ENCODE data around the gene RPLP2.

The RPLP2 gene

DNA sequence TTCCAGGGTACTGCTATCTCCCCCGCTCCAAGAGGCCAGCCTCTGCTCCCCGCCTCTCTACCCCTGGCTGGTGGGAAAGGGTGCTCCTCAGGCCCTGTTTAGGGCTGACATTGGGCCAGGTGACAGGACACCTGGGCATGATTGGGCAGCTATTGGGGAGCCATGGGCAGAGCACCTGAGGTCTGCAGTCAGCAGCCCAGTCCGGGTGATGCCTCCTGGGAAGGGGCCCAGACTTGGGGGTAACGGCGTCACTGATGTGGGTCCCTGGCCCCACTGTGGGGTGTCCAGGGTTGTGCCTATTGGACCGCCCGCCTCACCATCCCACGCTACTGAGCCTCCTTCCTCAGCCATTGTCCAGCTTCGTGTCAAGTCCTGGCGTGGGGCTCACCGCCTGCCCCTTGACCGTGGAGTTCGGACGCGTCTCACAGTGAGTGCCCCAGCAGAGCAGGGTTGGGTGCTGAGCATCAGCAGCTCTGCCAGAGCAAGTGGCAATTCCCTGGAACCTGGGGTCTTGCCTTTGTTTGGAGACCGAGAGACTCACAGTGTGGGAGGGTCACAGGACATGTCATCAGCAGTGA, 29.7 kb upstream of the RPLP2 start:
- Mint-ChIP-seq H3K9me3 (no peaks in the 10 kb centered on the region), H3K4me3 (no peak overlapping the region), H3K27ac (no peak overlapping the region), H3K27me3 (no peaks in the 10 kb centered on the region), H3K4me1 (peaks cover 8% of the 10 kb centered on the region), H3K36me3 (no peaks in the 10 kb centered on the region)
- no peak for ATAC-seq (ENCODE audit: low read depth)
- peak in 1 of 2 donors; percentile 9 for DNase-seq (ENCODE audit: low spot score in 2 of 2)

DNA sequence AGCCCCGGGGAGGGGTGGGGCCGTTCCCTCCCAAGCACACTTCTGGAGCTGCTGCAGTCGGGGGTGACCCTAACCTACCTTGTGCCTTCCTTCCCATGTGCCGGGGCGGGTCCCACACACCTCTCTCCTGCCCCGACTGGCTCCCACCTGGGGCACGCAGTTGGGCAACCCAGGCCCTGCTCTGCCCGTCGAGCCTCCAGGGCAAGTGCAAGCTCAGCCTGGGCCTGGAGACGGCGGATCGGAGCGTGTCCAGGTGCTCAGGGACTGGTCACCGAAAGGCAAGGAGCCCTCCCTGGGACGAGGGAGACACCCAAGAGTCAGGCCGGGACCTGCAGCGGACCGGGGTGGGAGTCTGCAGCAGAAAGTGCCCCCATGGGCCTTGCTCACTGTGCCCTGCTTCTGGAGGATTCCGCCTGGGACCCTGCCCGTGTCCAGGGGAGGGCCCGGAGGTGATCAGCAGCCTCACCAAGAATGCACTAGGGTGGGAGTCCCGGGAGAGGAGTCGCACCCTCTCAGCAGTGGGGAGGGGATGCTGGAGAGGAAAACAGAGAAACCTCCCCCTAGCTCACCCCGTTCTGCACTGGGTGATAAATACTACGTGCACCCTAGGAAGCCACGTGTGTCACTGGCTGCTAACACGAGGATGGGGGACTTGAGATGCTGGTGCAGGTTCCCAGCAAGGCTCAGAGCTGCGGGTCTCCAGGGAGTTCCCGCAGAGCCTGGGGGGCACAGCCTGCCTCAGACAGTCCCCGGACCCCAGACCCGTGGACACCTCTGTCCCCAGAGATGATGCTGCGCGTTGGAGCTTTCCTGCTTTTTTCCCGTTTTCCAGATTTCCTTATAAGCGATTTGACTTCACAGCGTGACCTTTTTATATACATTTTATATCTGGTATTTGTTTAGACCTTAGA, 27.2 kb upstream of the RPLP2 start:
- Mint-ChIP-seq H3K36me3 (no peaks in the 10 kb centered on the region), H3K27ac (no peak overlapping the region), H3K4me3 (no peak overlapping the region), H3K27me3 (no peaks in the 10 kb centered on the region), H3K4me1 (peaks cover 2% of the 10 kb centered on the region), H3K9me3 (no peaks in the 10 kb centered on the region)
- no peak for ATAC-seq (ENCODE audit: low read depth)
- no peak for DNase-seq (ENCODE audit: low spot score in 2 of 2)

DNA sequence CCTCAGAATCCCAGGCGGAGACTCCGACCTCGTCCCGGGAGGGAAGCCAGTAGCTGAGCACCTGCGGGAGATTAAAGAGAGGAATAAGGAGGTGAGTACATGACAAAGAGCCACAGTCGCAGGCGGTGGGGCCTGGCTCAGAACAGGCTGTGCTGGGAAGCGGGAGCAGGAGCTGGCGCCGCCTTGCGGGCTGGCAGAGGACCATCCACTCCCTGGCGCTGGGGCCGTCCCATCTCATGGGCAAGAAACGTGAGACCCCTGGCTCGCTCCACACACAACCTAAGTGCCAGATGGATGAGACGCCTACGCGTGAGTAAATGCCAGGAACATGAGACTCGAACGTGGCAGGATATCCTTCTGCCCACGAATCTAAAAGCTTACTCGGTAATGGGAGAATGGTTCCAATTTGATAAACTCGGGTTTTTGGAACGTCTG, 26.2 kb upstream of the RPLP2 start:
- DNase-seq (ENCODE audit: low spot score in 2 of 2) (no peak), ATAC-seq (ENCODE audit: low read depth) (peak; percentile 64)
- peaks cover 2% of the 10 kb centered on the region for H3K4me1 Mint-ChIP-seq
- H3K36me3 Mint-ChIP-seq = no peaks in the 10 kb centered on the region
- no peaks in the 10 kb centered on the region for H3K9me3 Mint-ChIP-seq
- H3K27ac Mint-ChIP-seq = no peak overlapping the region
- peaks cover 2% of the 10 kb centered on the region for H3K27me3 Mint-ChIP-seq
- H3K4me3 Mint-ChIP-seq = no peak overlapping the region

GRCh38 chr11:786235-787083, 23.3 kb upstream of the RPLP2 start:
- no peak overlapping the region for H3K4me3 Mint-ChIP-seq
- no peak overlapping the region for H3K27ac Mint-ChIP-seq
- H3K36me3 Mint-ChIP-seq = peaks cover 5% of the 10 kb centered on the region
- no peak for ATAC-seq (ENCODE audit: low read depth)
- no peak for DNase-seq (ENCODE audit: low spot score in 2 of 2)
- peaks cover 3% of the 10 kb centered on the region for H3K27me3 Mint-ChIP-seq
- H3K9me3 Mint-ChIP-seq = no peaks in the 10 kb centered on the region
- no peaks in the 10 kb centered on the region for H3K4me1 Mint-ChIP-seq

DNA sequence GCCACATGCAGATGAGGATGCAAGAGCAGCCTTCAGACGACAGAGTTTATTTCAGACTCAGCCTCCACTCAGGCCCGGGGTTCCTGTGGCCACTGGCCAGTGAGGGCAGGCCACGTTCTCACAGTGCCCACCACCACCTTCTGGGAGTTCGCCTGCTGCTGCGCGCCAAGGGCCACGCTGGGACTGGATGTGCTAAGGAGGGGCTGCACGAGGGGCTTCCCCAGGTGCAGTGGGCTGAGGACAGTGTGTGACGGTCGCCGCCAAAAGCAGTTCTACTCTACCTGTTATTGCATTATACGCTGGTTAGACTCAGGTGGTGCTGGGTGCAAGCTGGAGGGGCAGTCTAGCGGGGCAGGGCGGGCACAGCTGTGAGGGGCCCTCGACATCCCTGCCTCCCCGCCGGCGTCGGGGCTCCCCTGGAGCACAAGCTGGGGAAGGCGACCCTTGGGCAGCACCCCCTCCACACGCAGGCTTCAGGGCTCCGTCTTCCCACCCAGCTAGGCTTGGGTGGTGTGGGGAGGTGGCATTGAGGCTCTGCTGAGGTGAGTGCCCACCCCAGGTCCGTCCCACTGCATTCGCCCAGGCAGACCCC, 22.6 kb upstream of the RPLP2 start:
- H3K4me3 Mint-ChIP-seq = no peak overlapping the region
- DNase-seq (ENCODE audit: low spot score in 2 of 2) = no peak

GRCh38 chr11:788009-788640, 21.6 kb upstream of the RPLP2 start:
- DNase-seq (ENCODE audit: low spot score in 2 of 2) = no peak
- Mint-ChIP-seq H3K4me1 (no peaks in the 10 kb centered on the region), H3K9me3 (no peaks in the 10 kb centered on the region), H3K27ac (no peak overlapping the region), H3K36me3 (peaks cover 10% of the 10 kb centered on the region), H3K4me3 (no peak overlapping the region), H3K27me3 (peaks cover 3% of the 10 kb centered on the region)
- peak; percentile 23 for ATAC-seq (ENCODE audit: low read depth)

More for the DNA sequence above, 22.6 kb upstream of the RPLP2 start:
- ATAC-seq (ENCODE audit: low read depth) = no peak
- Mint-ChIP-seq H3K36me3 (peaks cover 7% of the 10 kb centered on the region), H3K4me1 (no peaks in the 10 kb centered on the region), H3K27ac (no peak overlapping the region), H3K9me3 (no peaks in the 10 kb centered on the region), H3K27me3 (peaks cover 3% of the 10 kb centered on the region)

GRCh38 chr11:788953-789940, 20.5 kb upstream of the RPLP2 start:
- no peaks in the 10 kb centered on the region for H3K9me3 Mint-ChIP-seq
- DNase-seq (ENCODE audit: low spot score in 2 of 2) (no peak), ATAC-seq (ENCODE audit: low read depth) (peak; percentile 21)
- H3K27me3 Mint-ChIP-seq = peaks cover 3% of the 10 kb centered on the region
- H3K27ac Mint-ChIP-seq = no peak overlapping the region
- no peaks in the 10 kb centered on the region for H3K4me1 Mint-ChIP-seq
- peaks cover 10% of the 10 kb centered on the region for H3K36me3 Mint-ChIP-seq
- no peak overlapping the region for H3K4me3 Mint-ChIP-seq

- peak within 1 kb of the TSS; percentile 34 for H3K4me3 Mint-ChIP-seq
- peak; percentile 61 for ATAC-seq (ENCODE audit: low read depth)
Observed at GRCh38 chr11:789943-790342, 19.8 kb upstream of the RPLP2 start, which contains the start of gene CEND1. TSS of gene CEND1 (minus strand) at chr11:790090. CDS start at chr11:788576, 1,514 bp downstream.

GRCh38 chr11:790721-791564, 18.8 kb upstream of the RPLP2 start:
- ATAC-seq (ENCODE audit: low read depth) = no peak

More at GRCh38 chr11:789943-790342, 19.8 kb upstream of the RPLP2 start, which contains the start of gene CEND1:
- Mint-ChIP-seq H3K9me3 (no peaks in the 10 kb centered on the region), H3K27ac (no peak within 1 kb of the TSS), H3K36me3 (peaks cover 10% of the 10 kb centered on the region), H3K4me1 (no peaks in the 10 kb centered on the region), H3K27me3 (peaks cover 3% of the 10 kb centered on the region)
- no peak for DNase-seq (ENCODE audit: low spot score in 2 of 2)

DNA sequence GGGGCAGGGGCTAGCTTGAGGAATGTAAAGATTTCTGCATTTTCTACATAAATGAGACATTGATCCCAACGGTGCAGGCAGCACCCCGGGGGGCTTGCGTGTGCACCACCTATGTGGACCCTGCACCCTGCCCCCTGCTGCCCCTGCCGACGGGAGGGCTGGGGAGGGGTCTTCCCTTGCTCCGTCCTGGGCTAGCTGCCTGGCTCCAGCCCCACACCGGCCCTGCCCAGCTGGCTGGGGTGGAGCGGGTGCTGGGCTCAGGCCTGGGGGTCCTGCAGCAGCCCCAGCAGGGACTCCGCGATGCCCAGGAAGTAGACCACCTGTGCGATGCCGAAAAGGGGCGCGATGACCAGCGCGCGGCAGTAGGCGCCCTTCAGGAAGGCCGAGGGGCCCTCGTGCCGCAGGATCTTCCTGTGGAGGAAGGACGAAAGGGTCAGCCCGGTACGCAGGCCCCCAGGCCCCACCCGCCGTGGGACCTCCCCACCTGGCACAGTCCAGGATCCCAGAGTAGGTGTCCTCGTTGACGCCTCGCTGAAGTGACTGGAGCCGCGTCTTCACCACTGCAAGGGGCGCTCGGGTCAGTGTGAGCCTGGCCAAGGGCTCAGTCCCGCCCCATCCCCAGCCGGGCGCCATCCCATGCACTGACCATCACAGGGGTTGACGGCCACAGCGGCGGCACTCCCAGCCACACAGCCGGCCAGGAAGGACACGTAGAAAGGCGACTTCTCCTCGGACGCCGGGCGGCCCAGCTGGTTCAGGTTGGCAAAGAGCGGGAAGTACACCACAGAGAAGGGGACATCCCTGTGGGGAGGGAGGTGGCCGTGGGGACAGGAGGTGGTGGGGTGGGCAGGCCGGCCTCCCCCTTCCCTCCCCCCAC, 17.9 kb upstream of the RPLP2 start:
- H3K9me3 Mint-ChIP-seq = no peaks in the 10 kb centered on the region
- peaks cover 12% of the 10 kb centered on the region for H3K36me3 Mint-ChIP-seq
- H3K4me3 Mint-ChIP-seq = no peak overlapping the region
- H3K27me3 Mint-ChIP-seq = peaks cover 3% of the 10 kb centered on the region
- DNase-seq (ENCODE audit: low spot score in 2 of 2) (no peak), ATAC-seq (ENCODE audit: low read depth) (no peak)
- H3K4me1 Mint-ChIP-seq = peaks cover 6% of the 10 kb centered on the region
- H3K27ac Mint-ChIP-seq = no peak overlapping the region

More at GRCh38 chr11:790721-791564, 18.8 kb upstream of the RPLP2 start:
- Mint-ChIP-seq H3K27ac (no peak overlapping the region), H3K4me1 (peaks cover under 1% of the 10 kb centered on the region), H3K9me3 (no peaks in the 10 kb centered on the region), H3K36me3 (peaks cover 10% of the 10 kb centered on the region), H3K4me3 (no peak overlapping the region), H3K27me3 (peaks cover 3% of the 10 kb centered on the region)
- no peak for DNase-seq (ENCODE audit: low spot score in 2 of 2)

DNA sequence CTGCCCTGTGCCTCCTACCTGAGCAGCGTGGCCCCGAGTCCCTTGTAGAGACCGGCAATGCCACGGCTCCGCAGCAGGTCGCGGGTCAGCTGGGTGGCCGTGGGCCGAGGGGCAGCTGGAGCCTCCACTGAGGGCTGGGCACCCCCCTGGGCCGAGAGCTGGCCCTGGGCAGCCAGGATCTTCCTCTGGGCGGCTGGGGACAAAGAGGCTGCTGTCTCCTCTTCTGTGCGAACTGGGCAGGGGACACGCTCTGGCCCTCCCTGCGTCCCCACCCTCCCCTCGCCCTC, 17.3 kb upstream of the RPLP2 start:
- DNase-seq (ENCODE audit: low spot score in 2 of 2) (no peak), ATAC-seq (ENCODE audit: low read depth) (no peak)
- no peaks in the 10 kb centered on the region for H3K9me3 Mint-ChIP-seq
- H3K27me3 Mint-ChIP-seq = peaks cover 3% of the 10 kb centered on the region
- H3K36me3 Mint-ChIP-seq = peaks cover 12% of the 10 kb centered on the region
- peaks cover 7% of the 10 kb centered on the region for H3K4me1 Mint-ChIP-seq
- no peak overlapping the region for H3K27ac Mint-ChIP-seq
- no peak overlapping the region for H3K4me3 Mint-ChIP-seq

Data from memory B cell (primary cell).